ENCODE results near the gene PRPS1. TPM values are rescaled to one million over a fixed set of nuclear protein-coding genes. Genes with fewer than 3 reads are reported as not detected.

PRPS1 gene
- polyA plus RNA-seq, 3 donors = 10.4 to 11.8 (median 11.4) TPM

GRCh38 chrX:107662145-107662544, 33.8 kb downstream of the PRPS1 start:
- H3K9ac ChIP-seq (ENCODE audit: insufficient read depth, low read length, poor library complexity, severe bottlenecking) = no peak overlapping the region
- H3K36me3 Mint-ChIP-seq = peaks cover 0 to 4% of the 10 kb centered on the region in 2 donors
- no peaks in the 10 kb centered on the region for H3K27me3 Mint-ChIP-seq (ENCODE audit: low read depth in 3 of 3)
- H3K4me2 ChIP-seq (replicated peaks; ENCODE audit: extremely low read depth, low read length, poor library complexity, severe bottlenecking) = no peak overlapping the region
- H3K79me2 ChIP-seq (ENCODE audit: insufficient read depth, low read length) = no peaks in the 10 kb centered on the region
- peaks cover 0 to 2% (median 0%) of the 10 kb centered on the region in 7 donors for H3K9me3 Mint-ChIP-seq
- no peak overlapping the region for H3K4me3 Mint-ChIP-seq
- TF ChIP-seq CTCF (IDR thresholded peaks at IDR 0.05) = no peak
- H4K20me1 ChIP-seq (ENCODE audit: insufficient read depth, low read length) = no peaks in the 10 kb centered on the region
- no peak for DNase-seq
- peaks cover 0 to 2% of the 10 kb centered on the region in 2 donors for H3K36me3 ChIP-seq (replicated peaks in 1 of 2; ENCODE audit: control insufficient read depth in 1 of 2, insufficient read depth in 2 of 2, low read length in 2 of 2)
- no peak overlapping the region for H3K27ac ChIP-seq (ENCODE audit: low read depth in 1 of 2, low read length in 2 of 2)
- no peaks in the 10 kb centered on the region for H3K27me3 ChIP-seq (ENCODE audit: control insufficient read depth in 2 of 2, insufficient read depth in 2 of 2, low read length in 2 of 2)
- no peaks in the 10 kb centered on the region for H3K4me1 ChIP-seq (ENCODE audit: control insufficient read depth in 1 of 2, insufficient read depth in 2 of 2, low read length in 2 of 2)
- peaks cover 2% of the 10 kb centered on the region for H3K4me1 Mint-ChIP-seq
- intact Hi-C loops (cut with micrococcal nuclease) = loop anchor here in 1 of 2 donors (5.0 kb wide), 1 partner anchor 115 kb away; the partner anchor contains the start of genes NCBP2L and TSC22D3
- no peak overlapping the region for H3K4me3 ChIP-seq (replicated peaks in 1 of 3; ENCODE audit: low read depth in 2 of 3, low read length in 3 of 3)
- H3K27ac Mint-ChIP-seq = peak overlapping the region in 1 of 7 donors; percentile 10
- WGBS (ENCODE audit: insufficient coverage) = 80% methylated on average over 1 of the region's 3 CpGs
- no peak overlapping the region for H2AFZ ChIP-seq (ENCODE audit: insufficient read depth, low read depth, low read length, poor library complexity, severe bottlenecking)
- H3K9me3 ChIP-seq (replicated peaks in 1 of 2; ENCODE audit: control insufficient read depth in 1 of 2, insufficient read depth in 1 of 2, low read length in 2 of 2) = no peaks in the 10 kb centered on the region

DNA sequence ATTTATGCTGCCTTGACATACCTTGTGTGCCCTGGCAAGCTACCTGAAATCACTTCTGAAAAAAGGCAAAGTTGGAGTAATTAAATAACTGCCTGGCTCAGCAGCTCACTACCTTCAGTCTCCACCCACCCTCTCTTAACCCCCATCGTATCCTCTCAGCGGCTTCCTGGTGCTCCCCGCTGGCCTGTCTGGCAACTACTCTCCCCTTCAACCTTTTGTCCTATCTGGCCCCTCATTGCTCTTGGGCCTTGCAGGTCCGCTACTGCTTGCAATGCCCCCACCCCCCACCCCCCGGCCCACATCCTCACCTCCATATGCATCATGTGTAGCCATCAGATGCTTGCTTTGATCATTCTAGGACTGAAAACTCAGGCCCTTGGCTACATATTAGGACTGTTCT, 34.5 kb downstream of the PRPS1 start:
- Histone ChIP-seq H3K79me2 (ENCODE audit: insufficient read depth, low read length) (no peaks in the 10 kb centered on the region), H3K9me3 (replicated peaks in 1 of 2; ENCODE audit: control insufficient read depth in 1 of 2, insufficient read depth in 1 of 2, low read length in 2 of 2) (no peaks in the 10 kb centered on the region), H3K27me3 (ENCODE audit: control insufficient read depth in 2 of 2, insufficient read depth in 2 of 2, low read length in 2 of 2) (no peaks in the 10 kb centered on the region), H3K36me3 (replicated peaks in 1 of 2; ENCODE audit: control insufficient read depth in 1 of 2, insufficient read depth in 2 of 2, low read length in 2 of 2) (peaks cover 0 to 2% of the 10 kb centered on the region in 2 donors), H4K20me1 (ENCODE audit: insufficient read depth, low read length) (no peaks in the 10 kb centered on the region), H3K4me2 (replicated peaks; ENCODE audit: extremely low read depth, low read length, poor library complexity, severe bottlenecking) (no peak overlapping the region), H3K4me1 (ENCODE audit: control insufficient read depth in 1 of 2, insufficient read depth in 2 of 2, low read length in 2 of 2) (no peaks in the 10 kb centered on the region), H3K9ac (ENCODE audit: insufficient read depth, low read length, poor library complexity, severe bottlenecking) (no peak overlapping the region), H2AFZ (ENCODE audit: insufficient read depth, low read depth, low read length, poor library complexity, severe bottlenecking) (no peak overlapping the region), H3K4me3 (replicated peaks in 1 of 3; ENCODE audit: low read depth in 2 of 3, low read length in 3 of 3) (no peak overlapping the region), H3K27ac (ENCODE audit: low read depth in 1 of 2, low read length in 2 of 2) (no peak overlapping the region)
- H3K27me3 Mint-ChIP-seq (ENCODE audit: low read depth in 3 of 3) = no peaks in the 10 kb centered on the region
- H3K9me3 Mint-ChIP-seq = peaks cover 0 to 2% (median 0%) of the 10 kb centered on the region in 7 donors
- no peak overlapping the region for H3K4me3 Mint-ChIP-seq
- no peak overlapping the region for H3K27ac Mint-ChIP-seq
- peaks cover 2% of the 10 kb centered on the region for H3K4me1 Mint-ChIP-seq
- peaks cover 0 to 4% of the 10 kb centered on the region in 2 donors for H3K36me3 Mint-ChIP-seq
- TF ChIP-seq CTCF (IDR thresholded peaks at IDR 0.05) = no peak
- DNase-seq = no peak
- intact Hi-C loops (cut with micrococcal nuclease) = loop anchor here in 1 of 2 donors (5.0 kb wide), 1 partner anchor 114 kb away; the partner anchor contains the start of genes NCBP2L and TSC22D3
- no CpG with 5 or more reads among the region's 5 CpGs for WGBS (ENCODE audit: insufficient coverage)

Data from CD14-positive monocyte (primary cell).